Endothelial cell of umbilical vein (primary cell): ENCODE results near the gene HSF2BP. TPM values are rescaled to one million over a fixed set of nuclear protein-coding genes. Genes with fewer than 3 reads are reported as not detected.

Experiments
- BruUV-seq: library from RNA; stranded (reverse); fragments of 400-500 nt; replicated peaks from 2 replicates; lab custom pipeline; 2021; lab: Mats Ljungman, UMichigan
- CTCF ChIA-PET: fragments of 300-600, 350-600 bp; sonication (Branson Sonifier 250); formaldehyde crosslinking; loops from one replicate; lab custom pipeline; 2021; ENCODE audit warnings: antibody characterized with exemption, inconsistent platforms; lab: Charles Lee
- POLR2A ChIA-PET: fragments of 300-600, 350-600 bp; sonication (Branson Sonifier 250); formaldehyde crosslinking; loops from one replicate; lab custom pipeline; 2021; ENCODE audit warnings: antibody characterized with exemption, inconsistent platforms; lab: Charles Lee
- DNase-seq: peaks from one replicate; pipeline ENCODE4 v3.0.0-alpha.2; 2011; ENCODE audit warnings: low read depth, low spot score
- FAIRE-seq: peaks from 2 replicates; lab custom pipeline; 2011; peaks lifted over from hg19 to GRCh38; lab: Jason Lieb, UNC
- H2AFZ ChIP-seq: 2 replicates; pipeline ENCODE4 v1.6.0; 2012; ENCODE audit warnings: low read depth, low read length, control low read depth, inconsistent platforms
- H3K27ac ChIP-seq: 2 replicates; pipeline ENCODE4 v1.5.1; 2011; ENCODE audit warnings: low read depth, mild to moderate bottlenecking, control low read depth, low read length, moderate library complexity; ENCODE audit not compliant: insufficient read depth
- H3K27me3 ChIP-seq, 2 experiments: 2 replicates each; pipeline versions ENCODE4 v1.6.0 to v1.6.1; 2011; ENCODE audit warnings: low read length in 2 of 2, mixed read lengths in 1 of 2; ENCODE audit not compliant: control insufficient read depth in 2 of 2, insufficient read depth in 2 of 2
- H3K36me3 ChIP-seq, 2 experiments: 2 replicates in 1 of 2; 3 replicates in 1 of 2; pipeline ENCODE4 v1.5.1; 2011; ENCODE audit warnings: low read length in 2 of 2, mild to moderate bottlenecking in 1 of 2, moderate library complexity in 1 of 2; ENCODE audit not compliant: control insufficient read depth in 2 of 2, insufficient read depth in 2 of 2; ENCODE audit errors: extremely low read depth in 1 of 2
- H3K4me1 ChIP-seq: 3 replicates; pipeline ENCODE4 v1.5.1; 2011; ENCODE audit warnings: mild to moderate bottlenecking, low read length; ENCODE audit not compliant: control insufficient read depth, insufficient read depth; ENCODE audit errors: extremely low read depth
- H3K4me2 ChIP-seq: 2 replicates; pipeline ENCODE4 v1.6.1; 2011; ENCODE audit warnings: low read length, control low read depth, mixed read lengths; ENCODE audit not compliant: insufficient read depth
- H3K4me3 ChIP-seq, 3 experiments: fragments of 200-600 bp in 1 of 3; sonication (generic), shearing (Covaris generic) in 1 of 3; replicated peaks in 1 of 3; 2 replicates each; pipeline ENCODE4 v1.5.1; 2011 to 2016; ENCODE audit warnings: control low read depth in 3 of 3, low read length in 3 of 3, mild to moderate bottlenecking in 2 of 3, inconsistent platforms in 1 of 3, low read depth in 1 of 3, moderate library complexity in 1 of 3; ENCODE audit not compliant: insufficient read depth in 1 of 3
- H3K79me2 ChIP-seq: 2 replicates; pipeline ENCODE4 v1.6.0; 2012; ENCODE audit warnings: low read length, inconsistent platforms; ENCODE audit not compliant: control insufficient read depth, insufficient read depth
- H3K9ac ChIP-seq: replicated peaks from 2 replicates; pipeline ENCODE3; 2011; ENCODE audit warnings: low read length, control low read depth; ENCODE audit not compliant: insufficient read depth; ENCODE audit errors: extremely low read depth
- H3K9me1 ChIP-seq: replicated peaks from 3 replicates; pipeline ENCODE4 v1.6.0; 2011; ENCODE audit warnings: mild to moderate bottlenecking, low read length; ENCODE audit not compliant: control insufficient read depth, insufficient read depth; ENCODE audit errors: extremely low read depth
- H3K9me3 ChIP-seq: replicated peaks from 2 replicates; pipeline ENCODE4 v1.5.1; 2012; ENCODE audit warnings: low read length, inconsistent platforms; ENCODE audit not compliant: control insufficient read depth, insufficient read depth
- H4K20me1 ChIP-seq: replicated peaks from 2 replicates; pipeline ENCODE3; 2011; ENCODE audit warnings: mild to moderate bottlenecking, low read length; ENCODE audit not compliant: control insufficient read depth, insufficient read depth; ENCODE audit errors: extremely low read depth
- FOS ChIP-seq: IDR thresholded peaks from 2 replicates; pipeline ENCODE4 v1.6.1; 2011; ENCODE audit warnings: mild to moderate bottlenecking, low read length, moderate library complexity, borderline replicate concordance; ENCODE audit not compliant: insufficient read depth
- MYC ChIP-seq: IDR thresholded peaks from one replicate; pipeline ENCODE4 v1.6.1; 2011; ENCODE audit warnings: mild to moderate bottlenecking, low read depth, low read length
- dilution Hi-C: fragments of 300-500 bp; cut with MboI; formaldehyde crosslinking; loops from one replicate; pipeline ENCODE4 v1.15.0; 2019; ENCODE audit warnings: low sequenced_read_pairs; ENCODE audit not compliant: extremely low pct_ligation_motif_present
- intact Hi-C: fragments of 100-400 bp; cut with micrococcal nuclease; formaldehyde crosslinking; loops from one replicate; pipeline ENCODE4 v1.10.0; 2022
- polyA plus RNA-seq, 4 experiments: library from polyadenylated mRNA; depleted of rRNA in 3 of 4; stranded (reverse) in 3 of 4; unstranded in 1 of 4; fragments of >200 nt; gene quantifications; 2 replicates each; pipeline versions ENCODE4 v1.2.1 to v1.2.3, GENCODE V29; 2011 to 2012; ENCODE audit warnings: missing spikeins in 1 of 4
- total RNA-seq: library from RNA; stranded (reverse); gene quantifications from 2 replicates; pipeline ENCODE4 v1.2.3, GENCODE V29; 2021
- TF ChIP-seq, protein P1 (sequence below): IDR thresholded peaks from 2 replicates; pipeline ENCODE4 v1.6.1; 2011; ENCODE audit not compliant: insufficient read depth, insufficient read length
- TF ChIP-seq, protein P2 (sequence below), 2 donors: IDR thresholded peaks; 1 replicate in 1 of 2; 2 replicates in 1 of 2; pipeline ENCODE4 v1.5.1; 2011; ENCODE audit warnings: low read length in 2 of 2, mild to moderate bottlenecking in 2 of 2, moderate library complexity in 2 of 2, control low read depth in 1 of 2, inconsistent platforms in 1 of 2, low read depth in 1 of 2; ENCODE audit not compliant: insufficient read depth in 1 of 2; ENCODE audit errors: extremely low read depth in 1 of 2

Gene HSF2BP
- total and polyA plus RNA-seq, 2 donors (not counting 3 experiments of a cell fraction or from before 2014, with no cell fraction given), result 0.41 to 0.55 TPM

DNA sequence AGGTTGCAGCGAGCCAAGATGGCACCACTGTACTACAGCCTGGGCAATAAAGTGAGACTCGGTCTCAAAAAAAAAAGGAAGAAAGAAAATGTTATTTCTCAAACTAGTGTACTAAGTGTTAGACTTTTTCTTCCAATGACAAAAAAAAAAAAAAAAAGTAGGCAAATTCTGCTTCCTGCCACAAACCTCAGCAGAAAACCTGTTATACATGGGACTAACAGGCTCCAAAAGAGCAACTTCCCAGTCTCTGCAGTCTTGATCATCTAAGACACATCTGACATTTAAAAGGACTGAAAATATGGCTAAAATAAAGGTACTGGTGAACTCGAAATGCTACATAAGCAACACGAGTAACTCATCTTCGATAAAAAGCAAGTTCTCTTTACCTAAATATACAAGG, 59.6 kb downstream of the HSF2BP start:
- intact Hi-C loops, result no loop called here
- Histone ChIP-seq H3K4me2 (no peak overlapping the region), H3K9ac (no peak overlapping the region)

More for the DNA sequence above, 59.6 kb downstream of the HSF2BP start:
- no peaks in the 10 kb centered on the region for H4K20me1 ChIP-seq
- no peak overlapping the region for H3K4me3 ChIP-seq
- DNase-seq, result no peak
- no peak overlapping the region for H3K27ac ChIP-seq
- TF ChIP-seq MYC (no peak), FOS (no peak)
- TF ChIP-seq, protein P1, sequence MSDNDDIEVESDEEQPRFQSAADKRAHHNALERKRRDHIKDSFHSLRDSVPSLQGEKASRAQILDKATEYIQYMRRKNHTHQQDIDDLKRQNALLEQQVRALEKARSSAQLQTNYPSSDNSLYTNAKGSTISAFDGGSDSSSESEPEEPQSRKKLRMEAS, result no peak
- TF ChIP-seq, protein P2, sequence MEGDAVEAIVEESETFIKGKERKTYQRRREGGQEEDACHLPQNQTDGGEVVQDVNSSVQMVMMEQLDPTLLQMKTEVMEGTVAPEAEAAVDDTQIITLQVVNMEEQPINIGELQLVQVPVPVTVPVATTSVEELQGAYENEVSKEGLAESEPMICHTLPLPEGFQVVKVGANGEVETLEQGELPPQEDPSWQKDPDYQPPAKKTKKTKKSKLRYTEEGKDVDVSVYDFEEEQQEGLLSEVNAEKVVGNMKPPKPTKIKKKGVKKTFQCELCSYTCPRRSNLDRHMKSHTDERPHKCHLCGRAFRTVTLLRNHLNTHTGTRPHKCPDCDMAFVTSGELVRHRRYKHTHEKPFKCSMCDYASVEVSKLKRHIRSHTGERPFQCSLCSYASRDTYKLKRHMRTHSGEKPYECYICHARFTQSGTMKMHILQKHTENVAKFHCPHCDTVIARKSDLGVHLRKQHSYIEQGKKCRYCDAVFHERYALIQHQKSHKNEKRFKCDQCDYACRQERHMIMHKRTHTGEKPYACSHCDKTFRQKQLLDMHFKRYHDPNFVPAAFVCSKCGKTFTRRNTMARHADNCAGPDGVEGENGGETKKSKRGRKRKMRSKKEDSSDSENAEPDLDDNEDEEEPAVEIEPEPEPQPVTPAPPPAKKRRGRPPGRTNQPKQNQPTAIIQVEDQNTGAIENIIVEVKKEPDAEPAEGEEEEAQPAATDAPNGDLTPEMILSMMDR (IDR thresholded peaks at IDR 0.05; ENCODE audit: extremely low read depth in 1 of 2, insufficient read depth in 1 of 2, low read depth in 1 of 2, low read length in 2 of 2), result no peak
- no peaks in the 10 kb centered on the region for H3K9me3 ChIP-seq
- ChIA-PET POLR2A (no interaction called here), CTCF (interaction anchor here (1.6 kb wide), 1 partner anchor 10 kb away, joined by 4 read pairs; no protein-coding TSS in a partner anchor)
- H2AFZ ChIP-seq, result no peak overlapping the region
- BruUV-seq, result no TSS peak
- no peaks in the 10 kb centered on the region for H3K79me2 ChIP-seq
- no peaks in the 10 kb centered on the region for H3K27me3 ChIP-seq
- no peak for FAIRE-seq
- no peaks in the 10 kb centered on the region for H3K9me1 ChIP-seq
- no peaks in the 10 kb centered on the region for H3K4me1 ChIP-seq
- dilution Hi-C loops, result no loop called here
- H3K36me3 ChIP-seq, result no peaks in the 10 kb centered on the region
